ENCODE measurements around the gene ZNF277.

ZNF277 gene

GRCh38 chr7:112185005-112185834 is 21.3 kb upstream of the ZNF277 start:
- no peak for DNase-seq

- no peak for DNase-seq
Observed at GRCh38 chr7:112186300-112186699, 20.2 kb upstream of the ZNF277 start.

GRCh38 chr7:112188257-112188656 is 18.2 kb upstream of the ZNF277 start:
- no peak for DNase-seq

- no peak for DNase-seq
Observed at GRCh38 chr7:112189691-112190090, 16.8 kb upstream of the ZNF277 start.

- DNase-seq: no peak
Observed at GRCh38 chr7:112190120-112190519, 16.4 kb upstream of the ZNF277 start.

GRCh38 chr7:112192236-112193154 is 14.0 kb upstream of the ZNF277 start:
- DNase-seq: no peak

GRCh38 chr7:112193915-112194502 is 12.5 kb upstream of the ZNF277 start:
- DNase-seq: no peak

GRCh38 chr7:112195717-112196116 is 10.8 kb upstream of the ZNF277 start:
- DNase-seq: no peak

- DNase-seq: no peak
Observed at GRCh38 chr7:112197322-112197721, 9.2 kb upstream of the ZNF277 start.

- no peak for DNase-seq
Observed at GRCh38 chr7:112199035-112199655, 7.3 kb upstream of the ZNF277 start.

- DNase-seq: no peak
Observed at GRCh38 chr7:112199672-112200071, 6.8 kb upstream of the ZNF277 start.

- no peak for DNase-seq
Observed at GRCh38 chr7:112201411-112201810, 5.1 kb upstream of the ZNF277 start.

- no peak for DNase-seq
Observed at GRCh38 chr7:112201839-112202238, 4.7 kb upstream of the ZNF277 start.

- DNase-seq: no peak
Observed at GRCh38 chr7:112202816-112203215, 3.7 kb upstream of the ZNF277 start.

GRCh38 chr7:112203365-112203739 is 3.1 kb upstream of the ZNF277 start:
- DNase-seq: no peak

GRCh38 chr7:112204499-112205342 is 1.8 kb upstream of the ZNF277 start:
- no peak for DNase-seq

GRCh38 chr7:112205343-112206237 is 905 bp upstream of the ZNF277 start:
- peak; percentile 61 for DNase-seq

GRCh38 chr7:112206991-112207592 is 597 bp downstream of the ZNF277 start:
- no peak for DNase-seq

- no peak for DNase-seq
Observed at GRCh38 chr7:112207765-112208164, 1.3 kb downstream of the ZNF277 start.

- no peak for DNase-seq
Observed at GRCh38 chr7:112211348-112211907, 4.9 kb downstream of the ZNF277 start.
